Erythroblast (primary cell): ENCODE results near the gene PEX7.

ENCODE experiments used
- GATA1 ChIP-seq: IDR thresholded peaks from 2 replicates; pipeline ENCODE4 v1.6.1; 2011; ENCODE audit warnings: low read depth, mild to moderate bottlenecking, control low read depth, low read length, moderate library complexity
- POLR2A ChIP-seq: IDR thresholded peaks from 2 replicates; pipeline ENCODE4 v1.6.1; 2011; ENCODE audit warnings: mild to moderate bottlenecking, low read length

DNA sequence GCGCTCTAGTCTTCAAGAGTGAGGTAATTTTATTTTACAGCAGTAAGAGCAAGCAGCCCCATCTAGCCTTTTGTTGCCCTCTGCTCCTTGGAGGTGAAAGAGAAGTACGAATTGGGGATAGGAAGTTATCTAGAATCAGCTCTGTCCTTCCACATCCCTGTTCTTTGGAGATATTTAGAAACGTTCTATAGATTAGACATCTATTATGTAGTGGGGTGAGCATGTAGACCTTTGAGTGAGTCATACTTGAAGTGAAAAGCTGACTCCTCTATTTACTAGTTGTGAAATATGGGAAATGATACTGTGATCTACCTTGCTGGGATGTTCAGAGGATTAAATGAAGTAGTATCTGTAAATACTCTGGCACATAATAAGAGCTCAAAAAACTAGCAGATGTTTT, 63.7 kb downstream of the PEX7 start:
- TF ChIP-seq POLR2A (no peak), GATA1 (no peak)
